GM18507 (cell line): ENCODE measurements around the gene ESRRA.

Experiments used
- DNase-seq: peaks from one replicate; pipeline ENCODE4 v3.0.0; 2011; ENCODE audit warnings: low read depth; ENCODE audit not compliant: insufficient read length; ENCODE audit errors: extremely low spot score
- FAIRE-seq: peaks from 2 replicates; lab custom pipeline; 2011; peaks lifted over from hg19 to GRCh38; lab: Jason Lieb, UNC

Gene ESRRA

GRCh38 chr11:64290352-64291261, 14.7 kb upstream of the ESRRA start:
- FAIRE-seq (no peak), DNase-seq (no peak)

GRCh38 chr11:64291262-64291751, 14.0 kb upstream of the ESRRA start, which contains the start of gene KCNK4:
TSS of gene KCNK4 (plus strand) at chr11:64291302. CDS start at chr11:64293019, 1,717 bp downstream.
- FAIRE-seq (no peak), DNase-seq (no peak)

- DNase-seq (no peak), FAIRE-seq (no peak)
Observed at GRCh38 chr11:64291752-64292459, 13.4 kb upstream of the ESRRA start.

GRCh38 chr11:64292460-64293254, 12.7 kb upstream of the ESRRA start:
- FAIRE-seq (no peak), DNase-seq (no peak)

- FAIRE-seq (no peak), DNase-seq (no peak)
Observed at GRCh38 chr11:64294774-64295173, 10.6 kb upstream of the ESRRA start.

GRCh38 chr11:64295760-64296159, 9.6 kb upstream of the ESRRA start:
- no peak for FAIRE-seq
- no peak for DNase-seq

GRCh38 chr11:64296236-64296635, 9.1 kb upstream of the ESRRA start:
- DNase-seq (no peak), FAIRE-seq (no peak)

GRCh38 chr11:64296830-64297698, 8.3 kb upstream of the ESRRA start:
- FAIRE-seq (no peak), DNase-seq (no peak)

GRCh38 chr11:64297699-64298358, 7.5 kb upstream of the ESRRA start:
- DNase-seq: no peak
- no peak for FAIRE-seq

- FAIRE-seq: no peak
- no peak for DNase-seq
Observed at GRCh38 chr11:64298966-64299846, 6.1 kb upstream of the ESRRA start.

GRCh38 chr11:64299847-64300648, 5.3 kb upstream of the ESRRA start, which contains the start of gene CATSPERZ:
TSS of gene CATSPERZ (plus strand) at chr11:64300358. CDS start at chr11:64300411, 53 bp downstream.
- FAIRE-seq (no peak), DNase-seq (no peak)

GRCh38 chr11:64303109-64304031, 2.0 kb upstream of the ESRRA start:
- no peak for DNase-seq
- FAIRE-seq: no peak

- FAIRE-seq (no peak), DNase-seq (no peak)
Observed at GRCh38 chr11:64304032-64304315, 1.4 kb upstream of the ESRRA start.

- FAIRE-seq: peak; percentile 91
Observed at GRCh38 chr11:64304316-64305072, 830 bp upstream of the ESRRA start.

More at GRCh38 chr11:64304316-64305072, 830 bp upstream of the ESRRA start:
- DNase-seq: peak; percentile 81
